Right lobe of liver (tissue), 4 donors: Measurements from ENCODE around the gene DACT1.

Source experiments
- CTCF ChIP-seq, 4 donors: fragments of 200-600 bp in 3 of 4; fragments of 450-650 bp in 1 of 4; IDR thresholded peaks; one replicate each; pipeline versions ENCODE4 v1.5.1 to v1.8.0; 2016 to 2022; ENCODE audit warnings: antibody characterized with exemption in 4 of 4, mild to moderate bottlenecking in 2 of 4
- POLR2A ChIP-seq: fragments of 450-650 bp; IDR thresholded peaks from one replicate; pipeline ENCODE4 v1.6.1; 2017; ENCODE audit warnings: antibody characterized with exemption, mild to moderate bottlenecking
- donor health status: DM: no; HTN: no; CAD: no.
- donor health status: DM: no; HTN: no; CAD: no.
- donor health status: DM: no; HTN: yes; CAD: no.

- TF ChIP-seq POLR2A = no peak
- no peak for TF ChIP-seq CTCF (IDR thresholded peaks at IDR 0.05)
Measured at GRCh38 chr14:58671024-58671423, 33.3 kb downstream of the DACT1 start.
